HK-2 (cell line): Measurements from ENCODE around the gene C1orf159.

ENCODE experiments used
- DNase-seq: peaks from one replicate; pipeline ENCODE4 v3.0.0-alpha.2; 2018; ENCODE audit not compliant: unreplicated experiment

C1orf159 gene

DNA sequence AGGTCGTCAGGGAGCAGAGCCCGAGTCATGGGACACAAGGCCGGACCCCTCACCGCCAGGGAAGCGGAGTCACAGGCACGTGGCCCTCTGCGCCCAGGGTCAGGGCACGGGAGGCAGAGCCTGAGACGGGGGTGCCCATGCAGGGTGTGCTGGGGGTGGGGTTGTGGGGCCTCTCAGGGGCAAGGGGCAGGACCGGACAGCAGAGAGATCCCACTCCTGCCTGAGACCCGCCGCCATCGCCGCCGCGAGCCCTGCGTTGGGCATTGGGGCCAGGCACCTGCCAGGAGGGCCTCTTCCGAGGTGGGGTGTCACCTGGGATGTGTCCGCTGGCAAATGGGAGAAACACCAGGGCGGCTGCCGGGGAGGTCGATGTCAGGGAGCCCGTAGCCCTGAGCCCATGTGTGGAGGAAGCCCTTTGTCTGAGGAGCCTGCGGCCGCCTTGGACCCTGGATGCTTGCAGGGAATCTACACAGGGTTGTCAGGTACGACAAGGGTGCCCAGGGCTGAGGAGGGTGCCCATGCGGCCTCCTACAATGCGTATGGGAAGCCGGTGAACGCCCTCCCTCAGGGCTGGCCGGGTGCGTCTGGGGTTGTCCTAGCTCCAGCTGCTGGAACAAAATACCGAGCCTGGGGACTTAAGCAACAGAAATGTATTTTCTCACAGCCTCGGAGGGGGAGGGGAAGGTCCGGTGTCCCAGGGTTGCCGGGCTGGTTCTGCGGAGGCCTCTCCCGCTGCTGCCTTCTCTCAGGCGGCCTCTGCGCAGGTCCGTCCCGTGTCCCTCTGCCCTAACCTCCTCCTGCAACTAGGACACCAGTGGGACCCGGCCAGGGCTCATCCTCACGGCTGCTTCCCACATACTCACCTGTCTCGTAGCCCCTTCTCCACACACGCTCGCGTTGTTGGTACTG is 16.4 kb upstream of the C1orf159 start:
- no peak for DNase-seq

DNA sequence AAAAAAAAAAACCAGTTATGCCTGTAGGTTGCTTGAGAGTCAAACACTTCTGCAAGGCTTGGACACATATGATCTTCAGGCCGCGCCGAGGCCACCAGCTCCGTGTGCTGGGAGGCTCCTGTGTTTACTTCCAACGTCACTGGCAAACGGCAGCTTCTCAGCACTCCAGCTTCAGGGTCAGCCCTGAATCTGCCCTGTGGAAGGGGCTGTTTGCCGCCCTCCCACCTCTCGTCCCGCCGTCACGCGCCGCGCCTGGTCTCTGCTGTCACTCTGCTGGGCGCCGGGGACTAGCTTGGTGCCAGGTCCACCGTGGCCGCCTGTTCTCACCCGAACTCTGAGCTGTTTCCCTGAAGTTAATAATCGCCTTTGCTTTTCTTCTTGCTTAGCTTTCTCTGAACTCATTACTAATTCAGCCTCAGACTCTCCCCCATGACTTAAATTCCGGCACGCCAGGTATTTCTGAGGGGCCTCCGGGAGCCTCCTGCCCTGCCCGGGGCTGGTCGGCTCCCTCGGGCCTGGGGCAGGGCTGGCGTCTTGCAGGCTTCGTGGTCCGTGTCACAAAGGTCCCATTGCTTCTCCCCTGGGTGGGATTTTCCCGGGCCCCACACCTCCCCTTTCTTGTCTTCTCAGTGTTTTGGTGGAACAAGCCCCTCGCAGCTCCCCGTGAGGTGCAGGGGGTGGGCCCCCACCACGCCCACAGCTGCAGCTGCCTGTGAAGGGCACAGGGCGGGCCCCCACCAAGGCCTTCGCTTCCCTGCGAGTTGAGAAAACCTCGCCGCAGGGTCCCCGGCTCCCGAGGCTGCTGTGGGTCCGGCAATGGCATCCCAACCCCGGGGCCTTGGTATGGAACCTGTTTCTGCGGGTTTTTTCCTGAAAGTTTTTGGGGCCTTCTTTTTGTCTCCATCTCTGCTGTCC is 14.6 kb upstream of the C1orf159 start:
- DNase-seq = no peak

DNA sequence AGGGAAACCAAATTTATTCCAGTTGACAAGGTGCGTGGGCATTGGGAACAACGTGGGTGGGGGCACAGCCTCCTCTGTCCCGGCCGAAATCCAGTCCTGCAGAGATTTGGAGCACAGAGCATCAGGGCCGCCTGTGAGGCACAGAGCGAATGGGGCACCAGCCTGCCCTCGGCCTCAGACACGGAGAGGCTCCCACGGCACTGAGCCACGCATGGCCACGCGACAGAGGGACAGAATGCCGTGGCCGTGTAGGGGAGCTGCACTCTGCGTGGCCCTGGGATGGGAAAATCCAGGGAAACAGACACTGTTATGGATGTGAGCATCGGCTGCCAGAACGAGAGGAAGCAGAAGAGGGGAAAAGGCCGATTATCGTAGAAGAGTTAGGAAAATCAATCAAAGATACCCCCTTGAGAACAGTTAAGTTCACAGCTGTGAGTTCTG is 13.5 kb upstream of the C1orf159 start:
- DNase-seq = no peak

DNA sequence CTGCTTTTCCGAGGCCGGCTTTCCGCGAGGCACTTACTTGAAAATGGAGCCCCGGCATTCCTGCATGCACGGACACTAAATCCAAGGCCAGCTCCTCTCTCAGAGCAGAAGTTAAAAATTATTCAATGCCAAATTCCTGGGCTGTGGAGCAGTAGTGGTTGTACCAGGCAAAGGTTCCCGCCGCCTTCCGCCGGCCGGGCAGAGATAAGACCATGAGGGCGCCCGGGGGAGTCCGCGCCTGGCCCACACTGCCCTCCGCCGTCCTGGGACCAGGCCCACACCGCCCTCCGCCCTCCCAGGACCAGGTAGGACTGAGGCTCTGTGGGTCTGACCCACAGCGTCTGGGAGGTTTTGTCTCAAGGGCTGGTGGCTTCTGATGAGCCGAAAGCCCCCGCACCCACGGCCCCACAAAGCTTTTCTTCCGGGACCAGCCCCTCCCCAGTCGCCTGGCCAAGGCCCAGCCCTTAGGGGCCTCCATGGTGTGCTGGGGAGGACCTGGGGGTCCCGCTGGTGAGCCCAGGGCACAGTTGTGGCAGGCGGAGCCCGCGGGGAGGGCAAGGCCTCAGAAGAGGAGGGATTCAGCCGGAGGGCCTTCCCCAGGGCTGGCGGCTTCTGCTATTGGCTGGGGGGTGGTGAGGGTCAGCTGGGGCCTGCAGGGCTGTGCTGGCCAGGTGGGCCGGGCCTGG is 12.7 kb upstream of the C1orf159 start:
- peak; percentile 66 for DNase-seq

DNA sequence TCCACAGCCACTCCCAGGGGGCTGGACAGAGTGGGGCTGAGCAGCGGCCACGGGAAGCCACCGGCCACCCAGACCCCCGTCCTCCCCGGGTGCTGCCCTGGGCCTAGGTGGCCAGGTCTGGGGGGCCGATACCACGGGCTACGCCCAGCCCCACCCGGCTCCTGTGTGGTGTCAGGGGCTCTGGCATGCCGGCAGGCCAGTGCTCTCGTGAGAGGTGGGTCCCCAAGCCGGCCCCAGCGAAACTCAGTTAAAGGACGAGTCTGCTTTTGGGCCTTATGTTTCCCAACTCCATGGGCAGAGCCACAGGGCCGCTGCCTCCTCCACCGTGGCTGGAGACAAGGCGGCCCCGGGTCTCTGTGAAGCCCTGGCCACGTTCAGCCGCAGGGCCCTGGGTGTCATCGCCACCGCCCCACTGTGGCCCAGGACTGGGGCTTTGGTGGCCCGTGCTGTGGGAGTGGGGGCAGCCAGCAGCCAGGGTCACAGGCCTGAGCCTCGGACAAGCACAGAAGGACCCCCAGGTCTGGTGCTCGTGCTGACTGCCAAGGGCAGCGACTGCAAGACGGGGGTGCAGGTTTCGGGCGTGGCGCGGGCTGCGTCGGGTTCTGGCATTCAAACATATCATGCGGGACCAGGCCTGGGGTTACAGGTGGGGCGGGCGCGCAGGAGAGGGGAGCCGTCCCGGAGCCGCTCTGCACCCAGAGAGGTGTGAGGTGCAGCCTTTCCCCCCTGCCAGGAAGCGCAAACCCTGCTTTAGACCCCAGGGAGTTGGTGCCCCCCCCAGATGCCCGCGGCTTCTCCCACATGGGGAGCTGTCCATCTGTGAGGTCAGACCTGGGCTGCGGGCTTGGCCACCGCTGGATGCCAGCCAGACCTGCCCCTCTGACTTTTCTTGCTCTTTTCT is 11.9 kb upstream of the C1orf159 start:
- DNase-seq = no peak

DNA sequence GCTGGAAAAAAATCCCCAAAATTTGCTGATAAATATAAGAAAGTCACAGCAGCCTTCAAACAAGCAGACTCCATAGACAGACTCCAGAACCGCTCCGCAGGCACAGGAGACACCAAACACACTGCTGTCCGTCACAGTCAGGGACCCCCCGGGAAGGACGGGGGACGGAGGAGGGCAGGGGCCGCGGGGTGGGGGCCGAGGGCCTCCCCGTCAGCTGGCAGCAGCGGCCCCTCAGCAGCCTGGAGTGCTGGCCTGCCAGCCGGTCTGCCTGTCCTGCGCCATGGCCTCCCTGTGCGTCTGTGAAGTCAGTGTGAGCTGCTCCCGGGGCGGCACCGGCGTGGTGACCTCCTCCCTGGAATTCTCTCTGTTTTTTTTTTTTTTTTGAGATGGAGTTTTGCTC is 10.1 kb upstream of the C1orf159 start:
- no peak for DNase-seq

DNA sequence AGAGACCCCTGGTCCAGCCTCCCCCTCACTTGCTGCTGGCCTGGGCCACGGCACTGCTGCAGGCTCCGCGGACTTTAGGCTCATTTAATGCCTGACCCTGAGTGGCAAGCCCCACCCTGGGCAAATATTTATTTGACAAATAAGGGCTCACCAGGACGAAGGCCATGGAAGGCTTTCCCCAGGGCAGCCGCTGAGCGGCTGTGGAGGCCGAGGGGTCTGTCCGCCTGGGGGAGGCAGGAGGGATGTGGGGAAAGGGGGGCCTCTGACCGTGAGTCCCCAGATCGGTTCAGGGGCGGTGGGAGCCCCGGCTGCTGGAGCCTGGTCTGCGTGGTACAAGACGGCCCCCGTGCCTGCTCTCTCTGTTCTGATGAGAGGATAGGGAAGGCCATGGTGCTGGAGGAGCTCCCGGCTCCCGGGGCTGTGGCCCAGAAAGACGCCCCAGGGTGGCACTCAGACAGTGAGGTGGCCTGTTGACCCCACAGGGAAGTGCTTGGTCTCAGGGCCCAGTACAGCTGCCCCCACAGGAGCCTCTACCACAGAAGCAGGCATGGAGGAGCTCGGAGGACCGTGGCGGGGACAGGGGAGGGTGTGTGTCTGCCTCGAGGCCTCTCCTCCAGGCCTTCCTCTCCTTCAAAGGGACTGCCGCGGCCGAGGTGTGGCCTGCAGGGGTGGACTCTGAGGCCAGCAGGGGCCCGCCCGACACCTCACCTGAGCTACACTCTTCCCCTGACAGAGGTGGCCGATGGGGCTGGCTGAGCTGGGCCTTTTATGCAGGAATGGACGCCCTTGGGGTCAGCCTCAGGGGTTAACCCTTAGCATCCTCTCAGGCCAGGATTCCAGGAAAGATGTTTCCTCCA is 9.1 kb upstream of the C1orf159 start:
- DNase-seq = no peak

DNA sequence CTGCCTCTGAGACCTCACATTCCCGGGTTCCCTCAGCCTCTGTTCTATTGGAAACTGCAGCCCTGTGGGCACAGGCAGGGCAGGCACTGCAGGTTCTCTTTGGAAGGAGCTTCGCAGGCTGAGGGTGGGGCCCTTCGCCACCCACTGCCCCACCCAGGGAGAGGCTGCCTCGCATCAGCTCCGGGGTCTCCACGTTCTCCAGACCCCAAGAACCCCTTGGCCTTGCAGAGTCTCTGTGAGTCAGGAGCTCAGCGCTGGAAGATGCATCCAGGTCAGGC is 8.6 kb upstream of the C1orf159 start:
- DNase-seq = no peak

DNA sequence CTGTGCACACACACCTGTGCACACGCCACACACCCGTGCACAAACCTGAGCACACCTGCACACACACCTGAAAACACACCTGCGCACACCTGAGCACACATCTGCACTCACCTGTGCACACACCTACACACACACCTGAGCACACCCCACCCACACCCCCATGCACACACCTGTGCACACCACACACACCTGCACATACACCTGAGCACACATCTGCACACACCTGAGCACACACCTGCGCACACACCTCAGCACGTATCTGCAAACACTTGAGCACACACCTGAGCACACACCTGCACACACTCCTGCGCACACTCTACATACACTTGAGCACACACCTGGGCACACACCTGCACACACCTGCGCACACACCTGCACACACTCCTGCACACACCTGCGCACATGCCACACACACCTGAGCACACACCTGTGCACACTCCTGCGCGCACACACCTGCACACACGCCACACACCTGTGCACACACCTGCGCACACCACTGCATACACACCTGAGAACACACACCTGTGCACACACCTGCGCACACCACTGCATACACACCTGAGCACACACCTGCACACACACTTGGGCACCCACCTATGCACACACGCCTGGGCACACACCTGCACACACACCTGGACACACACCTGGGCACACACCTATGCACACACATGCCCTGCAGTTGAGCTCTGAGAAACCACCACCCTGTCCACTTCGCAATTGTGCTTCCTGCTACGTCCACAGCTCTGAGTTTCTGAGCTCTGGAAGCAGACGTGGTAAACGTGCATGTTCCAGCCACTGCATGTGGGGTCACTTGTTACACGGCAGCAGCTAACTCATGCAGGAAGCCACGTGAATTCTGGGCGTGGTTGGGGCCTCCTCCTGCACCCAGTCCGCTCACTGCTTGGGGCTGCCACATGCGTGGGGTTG is 8.0 kb upstream of the C1orf159 start:
- no peak for DNase-seq

DNA sequence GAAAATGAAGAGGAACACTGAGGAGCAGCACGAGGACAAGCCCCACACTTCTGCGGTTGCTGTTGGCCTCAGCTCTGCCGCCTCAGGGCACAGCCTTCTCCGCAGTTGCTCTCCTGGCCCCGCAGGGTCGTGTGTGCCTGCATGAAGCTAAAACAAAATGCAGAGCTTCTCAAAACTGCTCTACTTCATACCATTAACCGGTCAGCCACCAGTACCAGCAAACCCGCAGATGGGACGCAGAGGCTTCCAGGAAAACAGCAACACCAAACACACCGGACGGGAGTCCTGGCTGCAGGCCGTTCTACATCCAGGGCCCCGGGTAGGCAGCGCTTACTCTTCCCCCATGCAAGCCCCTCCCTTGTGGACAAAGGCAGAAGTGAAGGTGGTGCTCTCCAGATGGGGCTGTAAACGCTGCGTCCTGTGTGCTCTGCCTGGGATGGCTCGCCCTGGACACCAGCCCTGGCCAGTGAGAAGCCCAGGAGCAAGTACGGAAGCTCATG is 7.1 kb upstream of the C1orf159 start:
- DNase-seq = no peak

DNA sequence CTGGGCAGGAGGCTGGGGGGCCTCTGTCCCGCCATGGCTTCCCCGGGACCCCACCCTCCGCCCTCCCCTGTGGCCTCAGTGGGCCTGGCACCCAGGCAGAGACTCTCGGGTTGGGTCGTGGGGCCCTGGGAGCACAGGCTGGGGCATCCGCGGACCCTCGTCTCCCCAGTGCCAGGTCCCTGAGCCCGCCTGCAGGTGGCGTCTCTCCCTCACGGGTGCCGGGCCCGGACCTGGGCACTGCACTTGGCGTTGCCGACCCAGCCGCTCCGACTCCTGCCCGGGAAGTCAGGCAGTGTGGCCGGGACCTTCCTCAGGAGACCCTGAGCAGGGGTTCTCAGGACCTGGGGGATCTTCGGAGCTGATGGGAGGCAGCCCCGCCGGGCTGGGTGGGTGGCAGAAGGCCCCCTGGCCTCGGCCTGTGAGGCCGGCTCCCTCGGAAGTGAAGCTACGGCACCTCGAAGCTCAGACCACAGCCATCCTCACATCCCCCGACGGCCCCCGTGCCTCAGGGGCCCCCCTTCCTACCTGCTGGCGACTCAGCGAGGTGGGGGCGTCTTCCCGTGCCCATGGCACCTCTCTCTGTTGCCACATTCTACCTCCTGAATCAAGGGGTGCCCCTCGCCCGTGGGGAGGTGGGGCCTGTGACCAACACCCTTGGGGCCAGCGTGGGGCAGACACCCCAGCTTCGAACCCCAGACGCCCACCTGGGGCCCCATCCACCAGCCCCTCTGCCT is 6.4 kb upstream of the C1orf159 start:
- peak; percentile 80 for DNase-seq

DNA sequence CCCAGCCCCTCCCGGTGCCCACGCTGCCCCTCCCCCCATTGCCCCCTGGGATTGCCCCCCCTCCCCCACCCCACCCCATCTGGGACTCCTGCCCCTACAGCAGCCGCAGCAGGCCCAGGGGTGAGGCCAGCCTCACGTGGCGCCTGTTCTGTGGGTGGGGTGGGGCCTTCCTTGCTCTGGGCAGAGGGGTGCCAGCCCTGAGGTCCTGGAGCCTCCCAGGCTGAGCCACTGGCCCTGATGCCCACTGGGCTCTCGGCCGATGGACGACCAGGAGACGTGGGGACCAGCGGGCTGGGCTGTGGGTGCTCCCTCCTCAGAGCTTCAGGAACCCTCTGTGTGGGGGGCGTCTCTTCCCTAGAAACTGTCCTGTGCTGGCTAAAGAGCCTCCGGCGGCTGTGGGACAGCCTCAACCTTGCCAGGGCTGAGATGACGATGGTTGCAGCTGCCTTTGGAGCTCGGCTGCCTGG is 5.8 kb upstream of the C1orf159 start:
- DNase-seq = no peak

DNA sequence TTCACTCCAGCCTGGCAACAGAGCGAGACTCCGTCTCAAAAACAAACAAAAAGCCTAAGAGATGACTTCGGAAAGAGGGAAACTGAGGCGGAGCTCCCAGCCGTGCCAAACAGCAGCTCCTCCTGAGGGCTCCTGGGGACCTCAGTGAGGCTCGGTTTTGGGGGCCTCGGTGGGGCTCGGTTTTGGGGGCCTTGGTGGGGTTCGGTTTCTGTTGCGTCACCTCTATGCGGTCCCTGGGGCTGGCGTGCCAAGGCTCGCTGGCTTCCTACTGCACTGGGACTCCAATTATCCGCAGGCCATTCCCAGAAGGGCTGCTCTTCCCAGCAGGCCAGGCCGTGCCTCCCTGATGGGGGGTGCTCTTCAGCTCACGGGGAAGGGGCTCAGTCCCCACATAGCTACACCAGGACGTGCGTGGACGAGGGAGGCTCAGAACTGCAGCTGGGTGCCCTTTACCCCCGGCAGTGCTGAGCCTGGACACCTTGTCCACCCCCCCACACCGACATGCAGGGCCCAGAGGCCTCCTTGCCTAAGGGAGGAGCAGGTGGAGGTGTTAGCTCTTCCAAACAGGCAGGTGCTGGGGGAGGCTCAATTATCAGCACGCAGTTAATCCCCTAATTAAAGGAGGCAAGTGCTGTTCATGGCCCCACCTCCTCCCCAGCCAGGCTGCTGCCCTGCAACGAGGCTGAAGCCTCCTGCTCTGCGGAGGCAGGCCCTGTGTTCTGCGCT is 5.1 kb upstream of the C1orf159 start:
- no peak for DNase-seq

DNA sequence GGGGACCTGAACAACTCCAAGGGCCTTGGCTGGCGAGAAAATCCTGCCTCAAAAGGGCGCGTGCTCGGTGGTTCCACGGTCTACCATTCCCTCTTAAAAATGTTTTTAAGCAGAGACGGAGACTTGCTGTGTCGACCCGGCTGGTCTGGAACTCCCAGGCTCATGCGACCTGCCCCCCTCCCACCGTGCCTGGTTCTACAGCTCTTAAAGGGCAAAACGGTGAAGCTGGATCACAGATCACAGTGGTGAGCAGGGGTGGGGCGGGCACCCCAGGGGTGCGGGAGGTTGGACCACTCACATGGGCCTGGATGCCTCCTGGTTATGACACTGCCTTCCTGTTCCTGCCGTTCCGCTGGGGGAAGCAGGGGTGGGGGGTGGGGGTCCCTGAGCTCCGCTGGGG is 4.2 kb upstream of the C1orf159 start:
- no peak for DNase-seq

DNA sequence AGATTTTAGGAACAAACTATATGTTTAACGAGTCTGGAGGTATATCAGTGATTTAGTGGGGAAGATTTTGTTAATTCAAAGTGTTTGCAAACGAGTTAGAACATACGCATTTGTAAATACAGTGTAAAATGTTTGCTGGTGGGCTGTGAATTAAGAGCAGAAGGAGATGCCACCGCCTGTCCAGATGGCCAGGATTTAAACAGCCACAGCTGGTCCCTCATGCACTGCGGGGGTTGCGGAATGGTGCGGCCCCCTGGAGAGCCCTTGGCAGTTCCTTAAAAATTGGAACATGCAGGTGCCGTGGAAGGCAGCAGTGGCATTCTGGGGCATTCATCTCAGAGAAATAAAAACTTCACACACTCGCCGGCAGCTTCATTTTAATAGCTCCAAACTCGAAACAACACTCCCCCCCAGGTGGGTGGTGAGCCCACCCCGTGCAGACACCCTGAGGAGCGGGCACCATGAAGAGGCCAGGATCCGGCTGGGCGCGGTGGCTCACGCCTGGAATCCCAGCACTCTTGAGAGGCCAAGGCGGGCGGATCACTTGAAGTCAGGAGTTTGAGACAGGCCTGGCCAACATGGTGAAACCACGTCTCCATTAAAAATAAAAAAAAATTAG is 3.5 kb upstream of the C1orf159 start:
- DNase-seq = no peak

DNA sequence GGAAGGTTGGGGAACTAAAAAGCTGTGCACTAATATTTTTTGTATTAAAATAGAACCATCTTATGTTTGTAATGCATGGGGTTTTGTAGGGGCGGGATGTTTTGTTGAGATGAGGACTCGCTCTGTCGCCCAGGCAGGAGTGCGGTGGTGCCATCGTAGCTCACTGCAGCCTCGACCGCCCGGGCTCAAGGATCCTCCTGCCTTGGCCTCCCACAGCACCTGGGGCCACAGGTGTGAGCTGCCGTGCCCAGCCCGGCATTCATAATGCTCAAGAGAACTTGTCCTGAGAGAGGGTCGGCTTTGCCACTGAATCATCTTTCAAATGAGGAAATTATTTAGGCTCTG is 3.0 kb upstream of the C1orf159 start:
- DNase-seq = no peak
